Tibial artery (tissue), 4 donors: ENCODE results near the gene EPB42.

Experiments
- DNase-seq, 2 donors: peaks; one replicate each; pipeline ENCODE4 v3.0.0-alpha.2; 2019
- H3K27ac ChIP-seq, 2 donors: fragments of 200-600 bp; sonication (generic) in 1 of 2; 1 replicate in 1 of 2; 2 replicates in 1 of 2; pipeline ENCODE4 v1.5.1; 2018 to 2019; ENCODE audit warnings: mild to moderate bottlenecking in 1 of 2
- H3K27me3 ChIP-seq, 2 donors: fragments of 200-600 bp; sonication (generic) in 1 of 2; one replicate each; pipeline versions ENCODE4 v1.5.1 to v1.6.0; 2016 to 2019
- H3K36me3 ChIP-seq, 3 donors: fragments of 200-600 bp; sonication (generic) in 2 of 3; one replicate each; pipeline ENCODE4 v1.5.1; 2016 to 2019; ENCODE audit warnings: mild to moderate bottlenecking in 2 of 3
- H3K4me1 ChIP-seq, 4 donors: fragments of 200-600 bp; sonication (generic) in 2 of 4; 1 replicate in 3 of 4; 2 replicates in 1 of 4; pipeline ENCODE4 v1.5.1; 2016 to 2019
- H3K4me3 ChIP-seq, 2 donors: fragments of 200-600 bp; sonication (generic) in 1 of 2; 1 replicate in 1 of 2; 2 replicates in 1 of 2; pipeline ENCODE4 v1.5.1; 2018 to 2019; ENCODE audit warnings: mild to moderate bottlenecking in 2 of 2
- H3K9me3 ChIP-seq, 3 donors: fragments of 200-600 bp; sonication (generic) in 1 of 3; one replicate each; pipeline ENCODE4 v1.5.1; 2016 to 2019
- intact Hi-C: fragments of 100-400 bp; cut with DNase I; formaldehyde crosslinking; loops from one replicate; pipeline ENCODE4 v1.15.0; 2023; ENCODE audit warnings: low total_unique reads
- TF ChIP-seq, protein P1 (sequence below), 2 experiments: fragments of 200-600 bp in 1 of 2; fragments of 450-650 bp in 1 of 2; IDR thresholded peaks; one replicate each; pipeline ENCODE4 v1.5.1; 2017 to 2019; ENCODE audit warnings: antibody characterized with exemption in 2 of 2, mild to moderate bottlenecking in 1 of 2, moderate library complexity in 1 of 2

Gene EPB42

DNA sequence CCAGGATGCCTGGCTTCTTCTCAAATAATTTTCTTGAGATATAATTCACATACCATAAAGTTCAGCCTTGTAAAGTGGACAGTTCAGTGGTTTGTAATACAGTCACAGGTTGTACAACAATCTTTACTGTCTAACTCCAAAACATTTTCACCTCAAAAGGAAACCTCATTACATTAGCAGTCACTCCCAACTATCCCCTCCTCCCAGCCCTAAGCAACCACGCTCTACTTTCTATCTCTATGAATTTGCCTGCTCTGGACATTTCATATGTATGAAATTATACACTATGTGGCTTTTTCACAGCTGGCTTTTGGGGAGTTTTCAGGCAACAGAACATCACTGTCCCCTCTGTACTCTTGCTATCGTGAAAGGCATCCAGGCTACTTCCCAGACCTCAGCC, 28.4 kb upstream of the EPB42 start:
- intact Hi-C loops = no loop called here
- TF ChIP-seq, protein P1, sequence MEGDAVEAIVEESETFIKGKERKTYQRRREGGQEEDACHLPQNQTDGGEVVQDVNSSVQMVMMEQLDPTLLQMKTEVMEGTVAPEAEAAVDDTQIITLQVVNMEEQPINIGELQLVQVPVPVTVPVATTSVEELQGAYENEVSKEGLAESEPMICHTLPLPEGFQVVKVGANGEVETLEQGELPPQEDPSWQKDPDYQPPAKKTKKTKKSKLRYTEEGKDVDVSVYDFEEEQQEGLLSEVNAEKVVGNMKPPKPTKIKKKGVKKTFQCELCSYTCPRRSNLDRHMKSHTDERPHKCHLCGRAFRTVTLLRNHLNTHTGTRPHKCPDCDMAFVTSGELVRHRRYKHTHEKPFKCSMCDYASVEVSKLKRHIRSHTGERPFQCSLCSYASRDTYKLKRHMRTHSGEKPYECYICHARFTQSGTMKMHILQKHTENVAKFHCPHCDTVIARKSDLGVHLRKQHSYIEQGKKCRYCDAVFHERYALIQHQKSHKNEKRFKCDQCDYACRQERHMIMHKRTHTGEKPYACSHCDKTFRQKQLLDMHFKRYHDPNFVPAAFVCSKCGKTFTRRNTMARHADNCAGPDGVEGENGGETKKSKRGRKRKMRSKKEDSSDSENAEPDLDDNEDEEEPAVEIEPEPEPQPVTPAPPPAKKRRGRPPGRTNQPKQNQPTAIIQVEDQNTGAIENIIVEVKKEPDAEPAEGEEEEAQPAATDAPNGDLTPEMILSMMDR (IDR thresholded peaks at IDR 0.05) = no peak
- H3K4me3 ChIP-seq = no peak overlapping the region

DNA sequence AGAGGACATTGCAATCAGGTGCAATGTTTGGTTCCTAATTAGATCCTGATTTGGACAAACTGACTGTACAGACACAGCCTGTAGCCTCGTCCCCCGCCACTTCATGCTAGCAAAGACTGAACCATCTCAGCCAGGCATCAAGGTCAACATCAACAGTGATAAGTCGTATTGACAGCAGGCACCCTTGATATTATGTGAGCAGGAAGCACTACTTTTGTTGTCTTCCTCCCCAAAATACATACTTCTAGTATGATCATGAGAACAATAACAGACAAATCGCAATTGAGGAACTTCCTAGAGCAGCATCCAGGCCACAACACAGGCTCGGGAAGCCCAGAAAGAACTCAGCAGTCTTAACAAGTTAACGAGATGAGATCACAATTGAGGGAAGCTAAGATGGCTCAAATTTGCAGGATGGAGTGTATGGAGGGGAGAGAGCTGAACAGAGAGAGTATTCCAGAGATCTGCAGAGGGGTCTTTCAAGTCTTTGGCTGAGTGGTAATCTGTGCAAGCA, 25.5 kb upstream of the EPB42 start:
- DNase-seq = no peak
- Histone ChIP-seq H3K27me3 (no peaks in the 10 kb centered on the region), H3K27ac (no peak overlapping the region), H3K4me1 (peaks cover 0 to 3% (median 0%) of the 10 kb centered on the region in 4 donors), H3K9me3 (no peaks in the 10 kb centered on the region), H3K36me3 (no peaks in the 10 kb centered on the region), H3K4me3 (no peak overlapping the region)
- intact Hi-C loops = no loop called here
- TF ChIP-seq, protein P1 (IDR thresholded peaks at IDR 0.05) = no peak

More for the DNA sequence above, 28.4 kb upstream of the EPB42 start:
- H3K4me1 ChIP-seq = no peaks in the 10 kb centered on the region
- no peaks in the 10 kb centered on the region for H3K36me3 ChIP-seq
- no peak for DNase-seq
- peaks cover 0 to 5% of the 10 kb centered on the region in 2 donors for H3K27me3 ChIP-seq
- H3K9me3 ChIP-seq = no peaks in the 10 kb centered on the region
- no peak overlapping the region for H3K27ac ChIP-seq

DNA sequence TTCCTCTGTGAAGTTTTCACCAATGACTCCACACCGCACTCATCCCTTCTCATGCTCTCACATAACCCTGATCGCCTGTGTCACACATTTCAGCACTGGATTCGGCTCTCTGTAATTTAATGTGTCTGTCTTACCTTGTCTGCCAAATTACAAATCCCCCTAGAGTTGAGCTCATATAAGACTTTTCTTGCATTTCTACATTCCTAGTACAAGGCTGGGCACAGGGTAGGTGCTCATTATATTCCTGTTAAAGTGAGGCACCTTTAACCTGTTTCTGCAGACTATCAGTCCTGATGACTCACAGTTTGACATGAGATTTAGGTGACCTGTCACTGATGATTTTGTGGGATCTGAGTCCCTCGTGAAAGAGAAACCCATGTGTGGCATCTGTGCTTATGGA, 23.3 kb upstream of the EPB42 start:
- intact Hi-C loops = no loop called here
- Histone ChIP-seq H3K4me1 (peaks cover 0 to 9% (median 2%) of the 10 kb centered on the region in 4 donors), H3K27ac (no peak overlapping the region), H3K4me3 (no peak overlapping the region), H3K27me3 (no peaks in the 10 kb centered on the region), H3K36me3 (no peaks in the 10 kb centered on the region), H3K9me3 (no peaks in the 10 kb centered on the region)
- no peak for DNase-seq
- TF ChIP-seq, protein P1 (IDR thresholded peaks at IDR 0.05) = no peak

DNA sequence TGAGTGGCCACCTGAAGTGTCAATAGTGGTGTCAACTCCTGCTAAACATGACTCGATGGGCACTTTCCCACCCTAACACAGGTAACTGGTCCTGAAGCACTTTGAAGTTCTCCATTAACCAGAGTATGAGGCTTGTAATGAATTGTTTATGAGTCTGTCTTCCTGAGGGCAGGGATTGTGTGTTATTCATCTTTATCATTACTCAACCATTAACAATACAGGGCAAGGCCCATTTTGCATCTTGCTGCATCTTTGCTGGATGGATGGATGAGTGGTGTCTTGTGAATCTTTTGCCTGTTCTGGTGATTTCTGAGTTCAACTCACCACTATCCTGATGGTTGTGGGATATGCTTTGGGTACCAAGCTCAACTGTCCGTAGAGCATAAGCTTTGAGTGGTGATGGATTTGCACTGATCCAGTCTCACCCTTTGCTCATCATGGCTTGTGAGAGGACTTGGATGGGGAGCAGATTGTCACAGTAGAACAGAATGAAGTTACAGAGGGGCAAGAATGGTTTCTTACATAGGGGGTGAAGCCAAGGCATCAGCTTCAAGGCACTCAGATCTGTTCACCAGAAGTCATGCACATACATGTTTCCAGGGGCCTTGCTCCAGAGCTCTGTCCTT, 22.3 kb upstream of the EPB42 start:
- peaks cover 0 to 9% (median 2%) of the 10 kb centered on the region in 4 donors for H3K4me1 ChIP-seq
- DNase-seq = no peak
- no peak overlapping the region for H3K27ac ChIP-seq
- intact Hi-C loops = no loop called here
- TF ChIP-seq, protein P1 (IDR thresholded peaks at IDR 0.05) = no peak
- H3K9me3 ChIP-seq = no peaks in the 10 kb centered on the region
- H3K4me3 ChIP-seq = no peak overlapping the region
- H3K27me3 ChIP-seq = no peaks in the 10 kb centered on the region
- no peaks in the 10 kb centered on the region for H3K36me3 ChIP-seq

DNA sequence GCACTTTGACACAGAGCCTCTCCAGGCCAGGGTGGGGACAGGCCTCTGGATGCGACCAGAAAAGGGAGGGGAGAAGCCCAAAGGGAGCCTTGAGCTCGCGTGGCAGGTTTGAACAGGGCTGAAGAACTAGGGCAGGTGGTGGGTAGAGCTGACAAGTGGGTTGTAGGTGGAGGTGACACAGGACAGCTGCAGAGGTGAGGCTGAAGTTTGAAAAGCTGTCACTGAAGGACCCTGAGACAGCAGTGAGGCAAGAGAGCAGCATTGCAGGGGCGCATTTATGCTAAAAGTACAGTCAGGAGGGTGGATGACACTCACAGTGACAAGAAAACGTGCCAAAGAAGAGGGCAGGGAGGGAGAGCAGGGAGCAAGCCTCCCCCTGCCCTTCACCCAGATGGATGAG, 21.8 kb upstream of the EPB42 start:
- Histone ChIP-seq H3K4me3 (no peak overlapping the region), H3K9me3 (no peaks in the 10 kb centered on the region), H3K27me3 (no peaks in the 10 kb centered on the region), H3K4me1 (peaks cover 0 to 9% (median 2%) of the 10 kb centered on the region in 4 donors), H3K36me3 (no peaks in the 10 kb centered on the region), H3K27ac (no peak overlapping the region)
- DNase-seq = no peak
- intact Hi-C loops = no loop called here
- TF ChIP-seq, protein P1 (IDR thresholded peaks at IDR 0.05) = no peak
